ENCODE results near the gene DYRK3.

The DYRK3 gene

DNA sequence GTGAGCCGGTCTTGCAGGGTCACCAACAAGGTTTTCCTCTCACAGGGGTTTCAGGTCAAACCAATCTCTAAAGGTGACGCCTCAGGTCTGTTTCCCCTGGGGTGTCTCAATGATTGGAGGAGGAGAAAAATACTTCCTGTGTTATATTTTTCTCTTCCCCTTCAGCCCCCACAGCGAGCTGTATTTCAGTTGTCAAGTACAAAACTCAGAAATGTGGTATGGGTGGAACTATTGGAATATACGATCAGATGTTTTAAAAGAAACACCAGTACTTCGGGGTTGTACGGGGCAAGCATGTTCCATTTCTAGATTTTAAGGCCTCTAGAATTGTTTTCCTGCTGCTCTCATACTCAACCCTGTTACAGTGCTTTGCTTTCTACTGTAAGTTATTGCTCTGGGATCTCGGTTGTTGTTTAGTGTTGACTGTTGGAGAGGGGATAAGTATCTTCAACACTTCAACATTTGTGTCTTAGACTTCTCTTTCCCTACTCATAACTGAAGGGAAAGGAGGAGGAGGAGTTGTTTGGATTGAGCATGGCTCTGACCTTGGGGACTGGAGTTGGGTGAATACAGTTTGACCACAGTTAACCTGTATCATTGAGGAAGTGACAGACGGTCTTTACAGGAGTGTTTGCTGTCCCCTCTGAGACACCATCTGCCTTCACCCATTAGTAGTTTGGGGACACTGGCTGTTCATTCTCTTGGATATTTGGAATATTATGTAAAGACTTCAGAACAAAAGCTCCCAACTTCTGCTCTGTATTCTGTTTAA, 51.3 kb downstream of the DYRK3 start:
- DNase-seq (ENCODE audit: insufficient read length) (peak; percentile 52), FAIRE-seq (no peak)
- no peak for TF ChIP-seq POLR2AphosphoS5 (IDR thresholded peaks at IDR 0.05; ENCODE audit: low read depth, low read length)
- TF ChIP-seq POLR2A (IDR thresholded peaks at IDR 0.05; ENCODE audit: low read depth, low read length), result 0 out of 2 replicates have a peak, but pooled peaks have one; percentile 36
- no peak for TF ChIP-seq TAF1 (IDR thresholded peaks at IDR 0.05; ENCODE audit: borderline replicate concordance, low read depth, low read length)

DNA sequence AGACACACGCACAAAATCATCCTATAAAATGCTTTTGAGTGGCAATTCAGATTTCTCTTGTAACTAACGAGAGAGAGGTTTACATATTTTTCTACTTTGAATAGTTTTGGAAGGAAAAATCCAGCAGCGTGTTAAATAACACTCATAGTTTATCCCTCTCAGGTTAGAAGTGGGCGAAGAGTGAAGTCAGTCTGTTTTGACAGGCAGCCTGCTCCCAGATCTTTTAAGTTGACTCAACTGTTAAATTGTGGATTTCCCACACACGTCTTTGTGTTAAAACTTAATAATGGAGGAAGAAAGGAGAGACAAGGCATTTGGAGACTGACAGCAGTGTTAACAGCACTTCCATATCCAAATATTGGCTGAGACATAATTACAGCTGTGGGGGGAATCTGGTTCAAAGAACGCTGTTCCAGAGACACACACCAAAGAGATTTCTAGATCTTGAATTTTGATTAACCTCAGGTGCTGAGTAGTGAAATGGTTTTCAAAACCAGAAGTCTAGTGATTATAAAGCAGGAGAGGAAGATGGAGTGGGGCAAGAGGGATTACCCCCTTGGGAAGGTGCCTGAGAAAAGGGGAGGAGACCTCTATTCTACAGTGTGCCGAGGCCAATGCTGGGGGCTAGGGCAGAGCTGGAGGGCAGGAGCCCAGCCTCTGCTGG, 52.0 kb downstream of the DYRK3 start:
- TF ChIP-seq POLR2AphosphoS5 (IDR thresholded peaks at IDR 0.05; ENCODE audit: low read depth, low read length), result no peak
- TF ChIP-seq POLR2A (IDR thresholded peaks at IDR 0.05; ENCODE audit: low read depth, low read length), result no peak
- no peak for TF ChIP-seq TAF1 (IDR thresholded peaks at IDR 0.05; ENCODE audit: borderline replicate concordance, low read depth, low read length)
- FAIRE-seq (no peak), DNase-seq (ENCODE audit: insufficient read length) (no peak)

DNA sequence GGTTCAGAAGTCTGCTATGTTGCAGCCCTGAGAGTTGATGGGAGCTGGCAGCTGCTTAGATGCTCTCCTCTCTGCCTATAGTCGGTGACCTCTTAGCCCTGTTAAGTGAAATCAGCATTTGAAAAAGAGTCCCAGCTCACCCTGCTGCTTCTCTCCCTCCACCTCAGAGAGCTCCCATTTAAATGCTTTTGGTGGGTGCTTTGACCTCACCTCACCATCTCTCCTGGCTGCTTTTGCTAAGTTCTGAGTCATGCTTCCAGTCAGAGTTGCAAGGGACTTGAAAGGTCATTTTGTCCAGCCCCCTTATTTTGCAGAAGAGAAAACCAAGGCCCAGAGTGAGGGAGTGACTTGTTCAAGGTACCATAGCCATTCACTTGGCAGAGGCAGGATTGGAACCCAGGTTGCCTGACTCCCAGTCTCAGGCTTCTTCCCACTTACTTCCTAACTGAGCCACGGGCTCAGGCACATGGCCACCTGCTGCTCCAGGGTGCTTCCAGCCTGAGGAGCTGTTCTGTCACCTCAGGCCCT, 52.6 kb downstream of the DYRK3 start:
- DNase-seq (ENCODE audit: insufficient read length) (no peak), FAIRE-seq (no peak)
- no peak for TF ChIP-seq POLR2AphosphoS5 (IDR thresholded peaks at IDR 0.05; ENCODE audit: low read depth, low read length)
- no peak for TF ChIP-seq POLR2A (IDR thresholded peaks at IDR 0.05; ENCODE audit: low read depth, low read length)
- TF ChIP-seq TAF1 (IDR thresholded peaks at IDR 0.05; ENCODE audit: borderline replicate concordance, low read depth, low read length), result no peak

DNA sequence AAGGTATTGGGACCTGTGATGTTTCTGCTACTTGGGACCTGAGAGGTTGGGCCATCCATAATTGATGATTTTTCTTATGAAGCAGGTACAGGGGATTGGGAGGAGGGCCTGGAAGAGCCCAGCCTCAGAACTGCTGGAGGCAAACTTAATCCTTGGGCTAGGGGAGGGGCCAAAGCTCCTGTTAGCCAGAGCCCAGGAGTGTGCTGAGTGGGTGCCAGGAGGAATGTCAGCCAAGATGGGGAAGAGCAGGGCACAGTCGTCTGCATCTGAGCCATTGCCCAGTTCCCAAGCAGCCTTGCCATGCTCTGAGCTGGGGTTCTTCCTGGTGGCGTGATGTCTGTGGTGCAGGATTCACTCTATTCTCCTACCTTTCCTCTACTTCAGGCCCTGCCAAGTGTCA, 55.2 kb downstream of the DYRK3 start:
- no peak for FAIRE-seq
- no peak for DNase-seq (ENCODE audit: insufficient read length)
- no peak for TF ChIP-seq TAF1 (IDR thresholded peaks at IDR 0.05; ENCODE audit: borderline replicate concordance, low read depth, low read length)
- TF ChIP-seq POLR2A (IDR thresholded peaks at IDR 0.05; ENCODE audit: low read depth, low read length), result no peak
- no peak for TF ChIP-seq POLR2AphosphoS5 (IDR thresholded peaks at IDR 0.05; ENCODE audit: low read depth, low read length)

DNA sequence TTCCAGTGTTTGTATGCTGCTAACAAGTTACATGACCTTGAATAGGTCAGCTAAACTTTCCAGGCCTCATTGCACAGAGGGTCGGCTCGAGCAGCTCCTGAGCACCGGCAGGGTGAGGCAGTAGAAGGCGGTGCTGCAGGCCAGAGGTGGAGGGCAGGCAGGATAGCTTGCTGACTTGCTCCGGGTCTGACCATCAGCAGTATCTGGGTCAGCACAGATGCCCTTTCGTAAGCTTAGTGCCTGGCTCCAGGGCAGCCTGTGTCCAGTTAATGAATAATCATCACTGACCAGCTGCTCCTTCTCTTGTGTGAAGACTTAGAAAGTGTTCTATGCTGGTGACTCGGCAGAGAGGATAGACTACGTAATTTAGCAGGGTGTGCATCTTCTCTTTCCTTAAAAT, 56.3 kb downstream of the DYRK3 start:
- no peak for DNase-seq (ENCODE audit: insufficient read length)
- FAIRE-seq, result no peak
- TF ChIP-seq POLR2AphosphoS5 (IDR thresholded peaks at IDR 0.05; ENCODE audit: low read depth, low read length) (no peak), POLR2A (IDR thresholded peaks at IDR 0.05; ENCODE audit: low read depth, low read length) (no peak), TAF1 (IDR thresholded peaks at IDR 0.05; ENCODE audit: borderline replicate concordance, low read depth, low read length) (no peak)

DNA sequence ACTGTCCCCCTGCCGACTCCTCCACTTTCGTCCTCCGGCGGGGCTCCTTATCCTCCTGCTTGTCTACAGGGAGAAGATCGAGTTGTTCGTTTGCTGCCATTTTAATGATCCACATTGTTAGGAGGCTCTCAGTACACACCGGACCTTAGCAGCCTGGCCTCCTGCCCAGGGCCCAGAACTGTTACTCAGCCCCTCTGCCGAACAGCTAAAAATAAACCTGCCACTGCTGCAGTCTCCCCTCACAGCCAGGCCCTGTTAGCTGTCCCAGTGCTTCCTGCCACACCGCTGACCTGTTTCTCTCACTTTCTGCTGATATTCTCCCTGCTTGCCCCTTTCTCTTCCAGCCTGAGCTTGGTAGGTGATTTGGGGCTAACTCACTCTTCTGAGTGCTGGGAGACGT, 57.7 kb downstream of the DYRK3 start:
- DNase-seq (ENCODE audit: insufficient read length), result no peak
- no peak for FAIRE-seq
- no peak for TF ChIP-seq POLR2AphosphoS5 (IDR thresholded peaks at IDR 0.05; ENCODE audit: low read depth, low read length)
- TF ChIP-seq TAF1 (IDR thresholded peaks at IDR 0.05; ENCODE audit: borderline replicate concordance, low read depth, low read length), result no peak
- TF ChIP-seq POLR2A (IDR thresholded peaks at IDR 0.05; ENCODE audit: low read depth, low read length), result no peak

DNA sequence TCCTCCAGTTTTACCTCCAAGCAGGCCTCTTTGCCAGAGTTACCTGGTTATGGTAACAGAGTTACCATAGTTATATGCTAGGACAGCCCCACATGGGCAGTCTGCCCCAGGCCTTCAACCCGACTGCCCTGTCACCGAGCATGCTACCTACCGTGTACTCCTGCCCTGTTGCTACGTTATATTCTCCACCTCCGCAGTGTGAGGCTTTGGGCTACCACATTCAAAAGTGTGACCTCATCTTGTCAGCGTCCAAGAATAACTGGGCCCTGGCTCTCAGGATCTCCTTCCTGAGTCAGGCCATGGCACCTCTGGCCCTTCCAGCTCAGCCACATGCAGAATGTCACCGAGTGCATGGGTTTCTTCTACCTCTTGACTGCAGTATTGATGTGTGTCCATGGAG, 58.3 kb downstream of the DYRK3 start:
- TF ChIP-seq POLR2AphosphoS5 (IDR thresholded peaks at IDR 0.05; ENCODE audit: low read depth, low read length) (0 out of 2 replicates have a peak, but pooled peaks have one; percentile 24), POLR2A (IDR thresholded peaks at IDR 0.05; ENCODE audit: low read depth, low read length) (no peak)
- DNase-seq (ENCODE audit: insufficient read length) (no peak), FAIRE-seq (no peak)

DNA sequence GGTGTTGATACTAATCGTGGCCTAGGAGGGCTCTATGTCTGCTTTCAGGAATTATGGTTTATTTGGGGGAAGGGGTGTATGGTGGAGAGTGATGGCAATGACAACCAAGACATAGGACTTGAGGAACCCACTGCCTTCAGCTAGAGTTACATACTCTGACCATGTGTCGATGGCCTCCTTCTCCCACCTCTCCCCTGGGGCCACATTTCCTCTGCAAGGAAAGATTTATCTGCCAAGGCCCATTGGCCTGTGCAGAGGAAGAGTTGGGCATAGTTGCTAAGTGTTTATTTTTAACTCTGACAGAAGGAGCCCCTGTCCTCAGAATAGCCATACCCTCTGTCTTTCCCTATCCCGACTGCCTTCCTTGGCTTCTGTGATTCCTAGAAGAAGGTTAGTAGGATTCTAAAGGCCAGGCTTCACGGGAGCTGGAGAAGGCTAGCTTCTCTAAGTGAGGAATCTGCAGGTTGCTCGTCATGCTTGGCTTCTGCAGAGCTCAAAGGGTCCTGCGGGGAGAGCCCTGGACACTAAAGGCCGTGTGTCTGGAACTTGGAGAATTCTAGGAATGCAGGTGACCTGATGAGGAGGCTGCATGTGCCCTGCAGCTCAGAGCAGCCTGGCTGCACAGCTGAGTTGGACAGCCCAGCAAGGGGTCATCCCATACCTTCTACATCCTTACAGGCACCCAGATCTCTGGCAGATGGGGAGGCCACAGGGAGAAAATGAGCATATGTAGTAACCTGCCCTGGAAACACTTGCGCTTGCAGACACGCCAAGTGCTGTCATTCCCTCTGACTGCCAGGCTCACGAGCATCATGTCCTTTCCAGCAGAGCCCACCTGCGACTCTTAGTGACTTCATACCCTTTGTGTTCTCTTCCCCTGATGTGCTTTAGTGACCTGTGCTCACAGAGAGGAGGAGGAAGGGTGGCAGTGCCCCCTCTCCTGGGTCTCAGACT, 59.1 kb downstream of the DYRK3 start:
- DNase-seq (ENCODE audit: insufficient read length) (no peak), FAIRE-seq (no peak)
- peak; percentile 15; the same call in 1 of the 2 replicates for TF ChIP-seq POLR2AphosphoS5 (IDR thresholded peaks at IDR 0.05; ENCODE audit: low read depth, low read length)
- no peak for TF ChIP-seq TAF1 (IDR thresholded peaks at IDR 0.05; ENCODE audit: borderline replicate concordance, low read depth, low read length)
- no peak for TF ChIP-seq POLR2A (IDR thresholded peaks at IDR 0.05; ENCODE audit: low read depth, low read length)

DNA sequence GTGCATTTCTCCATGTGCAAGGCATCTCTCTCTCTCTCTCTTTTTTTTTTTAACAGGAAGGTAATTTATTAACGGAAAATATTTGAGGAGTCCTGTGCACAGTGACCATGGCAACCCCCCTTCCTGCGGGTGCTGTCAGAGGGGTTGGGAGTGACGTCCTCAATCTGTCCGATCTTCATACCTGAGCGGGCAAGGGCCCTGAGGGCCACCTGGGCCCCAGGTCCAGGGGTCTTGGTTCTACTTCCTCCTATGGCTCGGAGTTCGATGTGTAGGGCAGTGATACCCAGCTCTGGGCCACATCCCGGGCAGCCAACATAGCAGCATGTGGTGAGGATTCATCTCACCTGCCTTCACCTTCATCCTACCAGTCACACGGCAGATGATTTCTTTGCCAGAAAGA, 60.4 kb downstream of the DYRK3 start:
- TF ChIP-seq POLR2A (IDR thresholded peaks at IDR 0.05; ENCODE audit: low read depth, low read length) (no peak), POLR2AphosphoS5 (IDR thresholded peaks at IDR 0.05; ENCODE audit: low read depth, low read length) (no peak), TAF1 (IDR thresholded peaks at IDR 0.05; ENCODE audit: borderline replicate concordance, low read depth, low read length) (no peak)
- DNase-seq (ENCODE audit: insufficient read length), result no peak
- no peak for FAIRE-seq

DNA sequence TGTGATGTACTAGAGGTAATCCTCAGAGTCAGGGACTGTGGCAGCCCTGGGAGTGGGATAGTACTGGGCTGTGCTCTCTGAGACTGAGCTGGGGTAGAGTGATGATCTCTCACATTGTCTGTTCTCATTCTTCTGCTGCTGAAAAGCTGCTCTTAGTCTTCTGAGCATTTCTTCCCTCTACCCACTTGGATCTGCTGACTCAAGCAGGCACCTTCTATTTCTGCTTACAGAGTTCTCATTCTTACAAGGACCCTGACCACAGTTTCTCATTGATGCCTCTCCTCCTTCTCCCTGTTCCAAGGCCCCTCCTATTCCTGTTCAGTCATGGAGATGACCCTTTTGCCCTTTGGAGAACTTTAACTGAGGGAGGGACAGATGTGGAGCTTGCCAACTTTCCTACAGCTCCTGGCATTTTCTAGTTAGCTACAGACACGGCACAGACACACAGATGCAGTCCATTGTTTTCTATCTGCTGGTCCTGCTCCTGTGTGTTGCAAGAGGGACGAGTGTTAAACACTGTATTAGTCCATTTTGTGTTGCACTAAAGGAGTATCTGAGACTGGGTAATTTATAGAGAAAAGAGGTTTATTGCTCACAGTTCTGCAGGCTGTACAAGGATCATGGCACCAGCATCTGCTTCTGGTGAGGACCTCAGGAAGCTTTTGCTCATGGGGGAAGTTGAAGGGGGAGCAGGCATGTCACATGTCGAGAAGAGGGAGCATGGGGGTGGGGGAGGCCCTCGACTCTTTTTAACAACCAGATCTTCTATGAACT, 61.7 kb downstream of the DYRK3 start:
- DNase-seq (ENCODE audit: insufficient read length) (no peak), FAIRE-seq (no peak)
- TF ChIP-seq TAF1 (IDR thresholded peaks at IDR 0.05; ENCODE audit: borderline replicate concordance, low read depth, low read length) (no peak), POLR2AphosphoS5 (IDR thresholded peaks at IDR 0.05; ENCODE audit: low read depth, low read length) (no peak), POLR2A (IDR thresholded peaks at IDR 0.05; ENCODE audit: low read depth, low read length) (no peak)
